ENCODE results near the gene PWP2.
"Not testable (repeated sequence)": the region's sequence is repeated elsewhere in the genome, so short reads cannot be mapped to it uniquely, and the experiment has no call there.

PWP2 gene

DNA sequence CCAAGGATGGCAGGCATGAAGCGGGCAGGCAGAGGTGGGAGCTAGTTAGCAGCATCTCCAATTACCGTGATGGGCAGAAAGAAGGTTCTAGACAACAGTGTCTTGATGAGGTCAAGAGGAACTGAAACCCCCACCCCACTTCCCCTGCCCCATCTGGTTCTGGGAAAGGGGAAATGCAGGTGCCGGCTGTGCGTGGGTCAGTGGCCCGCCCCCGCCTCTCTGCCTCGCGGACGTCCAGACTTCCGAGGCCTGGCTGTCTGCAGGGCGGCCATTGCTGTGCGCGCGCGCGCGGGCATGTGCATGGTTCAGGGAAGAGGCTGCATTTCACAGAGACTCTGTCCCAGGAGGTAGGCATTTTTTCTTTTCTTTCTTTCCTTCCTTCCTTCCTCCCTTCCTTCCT lies 68.0 kb downstream of the PWP2 start:
- not testable (repeated sequence) for H3K36me3 ChIP-seq (ENCODE audit: insufficient read depth); H2AFZ ChIP-seq (ENCODE audit: low read depth); H3K27ac ChIP-seq; H3K9ac ChIP-seq; H4K20me1 ChIP-seq (ENCODE audit: insufficient read depth); H3K4me1 ChIP-seq (ENCODE audit: low read depth, poor library complexity, severe bottlenecking); H3K27me3 ChIP-seq (ENCODE audit: insufficient read depth, low read depth); H3K79me2 ChIP-seq (ENCODE audit: insufficient read depth, low read depth); H3K4me3 ChIP-seq (IDR thresholded peaks at IDR 0.05; ENCODE audit: insufficient read depth, low read depth, low read length); H3K4me2 ChIP-seq

DNA sequence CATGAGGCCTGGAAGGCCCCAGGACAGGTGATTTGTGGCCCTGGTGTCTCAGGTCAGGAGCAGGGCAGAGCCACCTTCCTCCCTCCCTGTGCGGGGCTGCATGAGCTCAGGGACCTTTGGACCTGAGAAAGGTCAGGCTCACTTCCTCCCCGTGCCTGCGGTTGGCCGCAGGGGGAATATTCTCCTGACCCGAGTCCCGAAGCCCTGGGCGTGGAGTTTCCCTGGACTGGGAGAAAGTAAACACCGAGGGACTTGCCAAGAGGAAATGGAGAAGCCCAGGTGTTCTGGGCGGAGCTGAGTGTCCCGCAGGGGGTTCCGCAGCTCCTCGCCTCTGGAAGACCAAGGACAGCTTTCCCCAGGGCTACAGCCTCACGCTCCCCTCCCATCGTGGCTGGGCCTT lies 68.9 kb downstream of the PWP2 start:
- not testable (repeated sequence) for H3K27ac ChIP-seq; H4K20me1 ChIP-seq (ENCODE audit: insufficient read depth); H3K4me2 ChIP-seq; H3K36me3 ChIP-seq (ENCODE audit: insufficient read depth); H3K79me2 ChIP-seq (ENCODE audit: insufficient read depth, low read depth); H3K9ac ChIP-seq; H3K27me3 ChIP-seq (ENCODE audit: insufficient read depth, low read depth); H2AFZ ChIP-seq (ENCODE audit: low read depth); H3K4me1 ChIP-seq (ENCODE audit: low read depth, poor library complexity, severe bottlenecking); H3K4me3 ChIP-seq (IDR thresholded peaks at IDR 0.05; ENCODE audit: insufficient read depth, low read depth, low read length)
